GM12865 (cell line): ENCODE results near the gene SLC38A3.

ENCODE experiments used
- DNase-seq: peaks from one replicate; pipeline ENCODE4 v3.0.0; 2010; ENCODE audit warnings: low read depth
- H3K4me3 ChIP-seq: 2 replicates; pipeline ENCODE4 v1.5.1; 2011; ENCODE audit warnings: mild to moderate bottlenecking, low read depth, low read length, control low read depth
- TF ChIP-seq, protein P1 (sequence below): IDR thresholded peaks from 2 replicates; pipeline ENCODE4 v1.5.1; 2011; ENCODE audit warnings: low read length, control low read depth, low read depth, inconsistent platforms; ENCODE audit not compliant: insufficient read depth; ENCODE audit errors: missing control alignments

The SLC38A3 gene

DNA sequence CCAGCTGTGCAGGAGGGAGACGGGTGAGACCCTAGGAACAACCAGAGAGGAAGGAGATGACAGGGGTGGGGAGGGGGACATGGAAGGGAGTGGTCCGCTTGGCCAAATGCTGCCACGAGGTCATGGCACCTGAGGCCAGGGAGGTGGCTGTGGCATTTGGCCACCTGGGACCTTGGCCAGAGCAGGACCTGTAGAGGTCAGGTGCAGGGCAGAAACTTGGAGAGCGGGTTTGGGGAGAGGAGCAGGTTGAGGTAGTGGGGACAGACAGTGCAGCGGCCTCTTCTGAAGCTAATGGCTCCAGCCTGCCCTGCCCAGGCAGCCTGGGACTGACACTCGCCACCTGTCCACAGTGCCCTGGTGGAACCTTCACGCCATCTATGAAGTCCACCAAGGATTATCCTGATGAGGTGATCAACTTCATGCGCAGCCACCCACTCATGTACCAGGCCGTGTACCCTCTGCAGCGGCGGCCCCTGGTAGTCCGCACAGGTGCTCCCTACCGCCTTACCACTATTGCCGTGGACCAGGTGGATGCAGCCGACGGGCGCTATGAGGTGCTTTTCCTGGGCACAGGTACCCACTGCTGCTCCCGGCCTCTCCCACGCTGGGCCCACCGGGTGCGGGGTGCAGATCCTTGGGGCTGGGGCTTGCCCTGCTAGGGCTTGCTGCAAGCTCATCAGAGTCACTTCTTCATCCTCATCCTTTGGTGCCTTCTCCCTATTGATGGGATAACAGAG is 20.7 kb upstream of the SLC38A3 start:
- DNase-seq = no peak
- TF ChIP-seq, protein P1, sequence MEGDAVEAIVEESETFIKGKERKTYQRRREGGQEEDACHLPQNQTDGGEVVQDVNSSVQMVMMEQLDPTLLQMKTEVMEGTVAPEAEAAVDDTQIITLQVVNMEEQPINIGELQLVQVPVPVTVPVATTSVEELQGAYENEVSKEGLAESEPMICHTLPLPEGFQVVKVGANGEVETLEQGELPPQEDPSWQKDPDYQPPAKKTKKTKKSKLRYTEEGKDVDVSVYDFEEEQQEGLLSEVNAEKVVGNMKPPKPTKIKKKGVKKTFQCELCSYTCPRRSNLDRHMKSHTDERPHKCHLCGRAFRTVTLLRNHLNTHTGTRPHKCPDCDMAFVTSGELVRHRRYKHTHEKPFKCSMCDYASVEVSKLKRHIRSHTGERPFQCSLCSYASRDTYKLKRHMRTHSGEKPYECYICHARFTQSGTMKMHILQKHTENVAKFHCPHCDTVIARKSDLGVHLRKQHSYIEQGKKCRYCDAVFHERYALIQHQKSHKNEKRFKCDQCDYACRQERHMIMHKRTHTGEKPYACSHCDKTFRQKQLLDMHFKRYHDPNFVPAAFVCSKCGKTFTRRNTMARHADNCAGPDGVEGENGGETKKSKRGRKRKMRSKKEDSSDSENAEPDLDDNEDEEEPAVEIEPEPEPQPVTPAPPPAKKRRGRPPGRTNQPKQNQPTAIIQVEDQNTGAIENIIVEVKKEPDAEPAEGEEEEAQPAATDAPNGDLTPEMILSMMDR = no peak

DNA sequence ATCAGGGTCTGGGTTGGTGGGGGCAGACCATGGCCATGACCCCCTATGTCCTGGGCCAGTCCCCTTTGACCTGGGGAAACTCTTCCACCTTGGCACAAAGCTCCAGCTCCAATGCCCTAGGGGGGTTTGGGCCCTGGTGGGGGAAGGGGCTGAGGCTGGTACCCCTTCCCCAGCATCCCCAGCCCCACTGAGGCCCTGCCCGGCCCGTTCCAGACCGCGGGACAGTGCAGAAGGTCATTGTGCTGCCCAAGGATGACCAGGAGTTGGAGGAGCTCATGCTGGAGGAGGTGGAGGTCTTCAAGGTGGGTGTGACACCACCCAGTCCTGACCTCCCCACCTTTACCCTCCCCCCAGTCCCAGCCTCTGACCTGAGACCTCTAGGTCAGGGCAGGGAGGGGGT is 19.8 kb upstream of the SLC38A3 start:
- no peak for DNase-seq
- no peak overlapping the region for H3K4me3 ChIP-seq
- TF ChIP-seq, protein P1 = no peak

More for the DNA sequence above, 20.7 kb upstream of the SLC38A3 start:
- H3K4me3 ChIP-seq = no peak overlapping the region

DNA sequence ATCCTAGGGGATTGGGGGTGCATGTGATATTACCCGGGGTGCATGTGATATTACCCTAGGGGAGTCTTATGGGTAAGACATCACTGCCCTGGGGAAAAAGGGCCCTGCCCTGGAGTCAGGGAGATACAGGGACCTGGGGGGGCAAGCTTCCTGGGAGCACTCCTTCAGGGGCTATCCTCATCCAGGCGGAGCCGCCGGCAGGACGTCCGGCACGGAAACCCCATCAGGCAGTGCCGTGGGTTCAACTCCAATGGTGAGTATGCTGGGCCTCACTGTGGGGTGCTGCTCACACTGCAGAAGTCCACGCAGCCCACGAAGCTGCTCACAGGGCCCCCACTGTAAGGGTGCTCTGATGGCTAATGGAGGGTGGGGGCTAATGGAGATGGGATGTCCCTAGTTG is 19.0 kb upstream of the SLC38A3 start:
- no peak overlapping the region for H3K4me3 ChIP-seq
- TF ChIP-seq, protein P1 = no peak
- DNase-seq = no peak

DNA sequence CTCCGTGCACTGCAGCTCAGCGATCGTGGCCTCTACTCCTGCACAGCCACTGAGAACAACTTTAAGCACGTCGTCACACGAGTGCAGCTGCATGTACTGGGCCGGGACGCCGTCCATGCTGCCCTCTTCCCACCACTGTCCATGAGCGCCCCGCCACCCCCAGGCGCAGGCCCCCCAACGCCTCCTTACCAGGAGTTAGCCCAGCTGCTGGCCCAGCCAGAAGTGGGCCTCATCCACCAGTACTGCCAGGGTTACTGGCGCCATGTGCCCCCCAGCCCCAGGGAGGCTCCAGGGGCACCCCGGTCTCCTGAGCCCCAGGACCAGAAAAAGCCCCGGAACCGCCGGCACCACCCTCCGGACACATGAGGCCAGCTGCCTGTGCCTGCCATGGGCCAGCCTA is 17.3 kb upstream of the SLC38A3 start:
- TF ChIP-seq, protein P1 = no peak
- no peak for DNase-seq
- no peak overlapping the region for H3K4me3 ChIP-seq

DNA sequence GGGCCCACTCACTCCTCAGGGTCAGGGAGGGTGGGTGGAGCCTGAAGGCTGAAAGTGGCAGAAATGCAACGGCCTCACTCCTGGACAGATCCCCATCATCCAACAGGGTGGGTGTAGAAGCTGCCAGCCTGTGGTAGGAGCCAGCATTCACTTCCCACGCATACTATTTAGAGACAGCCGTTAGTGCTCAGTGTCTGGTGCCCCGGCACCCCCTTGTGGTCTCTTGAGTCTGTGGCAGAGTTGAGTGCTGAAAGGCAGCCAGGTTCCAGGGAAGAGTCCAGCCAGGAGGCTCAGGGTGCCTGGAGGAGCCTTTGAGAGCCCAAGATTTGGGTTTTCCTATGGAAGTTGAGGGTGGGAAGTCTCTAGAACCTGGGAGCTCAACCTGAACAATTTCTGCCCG is 15.8 kb upstream of the SLC38A3 start:
- H3K4me3 ChIP-seq = no peak overlapping the region
- DNase-seq = peak; percentile 58
- TF ChIP-seq, protein P1 = peak; percentile 61

DNA sequence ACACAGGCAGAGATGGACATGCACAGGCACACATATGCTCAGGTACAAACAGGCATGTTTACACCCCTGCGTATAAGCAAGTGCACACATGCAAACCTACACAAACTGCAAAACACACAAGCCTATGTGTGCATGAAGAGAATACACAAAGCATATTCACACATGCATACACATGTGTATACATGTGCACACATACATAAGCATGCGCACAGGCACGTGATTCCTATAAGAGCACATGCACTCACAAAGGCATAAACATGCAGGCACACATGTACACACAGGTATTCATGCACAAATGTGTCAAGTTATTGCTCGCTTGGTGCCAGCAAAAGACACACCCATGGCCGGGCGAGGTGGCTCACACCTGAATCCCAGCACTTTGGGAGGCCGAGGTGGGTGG is 15.1 kb upstream of the SLC38A3 start:
- TF ChIP-seq, protein P1 = no peak
- no peak for DNase-seq
- no peak overlapping the region for H3K4me3 ChIP-seq
